Measurements from ENCODE around the gene SEMA3B.
A peak's percentile ranks its signal among the peaks of the same experiment; 100 is the strongest.
"Not testable (repeated sequence)": the region's sequence is repeated elsewhere in the genome, so short reads cannot be mapped to it uniquely, and the experiment has no call there.

SEMA3B gene

DNA sequence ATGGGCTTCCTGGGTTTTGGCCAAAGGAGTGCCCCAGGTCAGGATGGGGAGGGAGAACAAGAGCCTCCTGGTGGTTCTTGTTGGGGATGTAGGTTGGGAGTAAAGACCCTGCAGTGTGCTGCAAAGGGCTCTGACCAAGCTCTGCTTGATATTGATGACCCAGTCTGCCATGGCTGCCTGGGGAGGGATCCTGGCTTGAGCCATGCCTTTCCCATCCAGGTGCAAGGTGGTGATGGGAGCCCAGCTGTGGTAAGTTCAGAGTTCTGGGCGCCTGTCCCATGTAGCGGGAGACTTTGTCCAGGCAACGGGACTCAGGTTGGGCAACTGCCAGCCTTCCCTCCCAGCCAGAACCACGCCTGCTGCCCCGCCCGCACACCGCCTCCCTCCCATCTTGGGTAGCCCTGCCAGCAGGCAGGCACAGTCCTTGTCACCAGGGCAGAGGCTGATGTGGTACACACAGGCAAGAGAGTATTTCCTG is 30.4 kb upstream of the SEMA3B start:
- no peak for DNase-seq

DNA sequence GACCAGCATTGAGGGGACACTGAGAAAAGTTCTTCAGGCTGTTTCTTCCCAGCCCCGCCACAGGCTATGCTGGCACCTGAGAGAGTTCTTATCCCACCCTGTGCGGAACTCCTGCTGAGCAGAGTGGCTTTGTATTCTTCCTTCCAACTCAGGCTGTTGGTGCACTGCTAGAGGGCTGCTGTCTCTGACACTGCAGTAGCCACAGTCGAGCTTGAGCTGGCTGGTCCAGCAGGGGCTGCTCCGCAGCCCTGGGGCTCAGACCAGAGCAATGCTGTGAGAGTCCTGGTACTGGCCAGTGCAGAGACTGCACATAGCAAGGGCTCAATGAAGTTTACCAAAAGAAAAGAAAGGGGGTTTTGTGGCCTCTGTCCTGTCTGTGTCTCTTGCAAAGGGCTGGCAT is 29.3 kb upstream of the SEMA3B start:
- no peak for DNase-seq

GRCh38 chr3:50241163-50241562 is 27.8 kb upstream of the SEMA3B start:
- DNase-seq = no peak

DNA sequence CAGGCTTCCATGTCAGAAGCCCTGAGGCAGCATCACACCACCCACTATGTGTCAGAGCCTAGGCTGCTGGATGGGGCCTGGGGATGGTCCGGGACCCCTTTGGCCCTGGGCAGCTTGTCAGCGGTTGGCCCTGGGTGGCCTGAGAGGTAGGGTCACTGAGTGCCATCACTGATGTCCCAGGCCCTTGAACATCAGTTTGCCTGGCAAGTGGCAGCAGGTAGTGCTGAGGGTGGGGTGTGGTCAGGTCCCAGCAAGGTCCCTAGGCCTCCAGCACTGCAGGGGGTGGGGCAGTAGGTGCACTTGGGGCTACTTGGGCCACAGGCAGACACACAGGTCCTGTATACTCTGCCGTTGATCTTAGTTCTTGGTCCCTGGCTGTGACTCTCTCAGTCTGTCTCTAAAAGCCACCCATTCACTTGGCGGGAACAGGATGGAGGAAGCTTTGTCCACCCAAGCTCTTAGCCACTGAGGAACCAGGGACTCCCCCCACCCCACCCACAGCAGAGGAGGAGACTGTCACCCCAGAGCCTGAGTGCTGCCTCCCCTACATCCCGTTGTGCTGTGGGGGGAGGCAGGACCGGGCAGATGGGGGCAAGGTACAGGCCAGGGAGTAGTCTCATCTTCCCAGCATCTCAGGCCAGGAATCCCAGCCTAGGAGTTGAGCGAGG is 27.1 kb upstream of the SEMA3B start:
- no peak for DNase-seq

DNA sequence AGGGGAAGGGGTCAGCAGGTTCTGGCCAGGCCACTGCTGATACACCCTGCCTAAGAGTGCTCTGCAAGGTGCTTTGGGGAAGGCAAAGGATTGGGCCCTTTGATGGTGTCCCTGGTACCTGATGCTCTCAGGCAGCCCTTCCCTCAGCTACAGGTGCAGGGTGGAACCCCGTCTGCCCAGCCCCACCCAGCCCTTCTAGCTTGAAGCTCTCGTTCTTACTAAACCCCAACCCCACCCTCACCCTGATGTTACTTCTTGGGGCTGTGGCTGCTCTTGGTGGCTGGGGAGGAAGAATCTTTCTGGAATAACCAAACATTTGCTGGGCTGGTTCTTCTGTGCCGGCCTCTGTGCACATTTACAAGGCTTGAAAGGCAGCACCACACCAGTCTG is 26.6 kb upstream of the SEMA3B start:
- no peak for DNase-seq

- no peak for DNase-seq
Measured at GRCh38 chr3:50242851-50243542, 25.9 kb upstream of the SEMA3B start.

DNA sequence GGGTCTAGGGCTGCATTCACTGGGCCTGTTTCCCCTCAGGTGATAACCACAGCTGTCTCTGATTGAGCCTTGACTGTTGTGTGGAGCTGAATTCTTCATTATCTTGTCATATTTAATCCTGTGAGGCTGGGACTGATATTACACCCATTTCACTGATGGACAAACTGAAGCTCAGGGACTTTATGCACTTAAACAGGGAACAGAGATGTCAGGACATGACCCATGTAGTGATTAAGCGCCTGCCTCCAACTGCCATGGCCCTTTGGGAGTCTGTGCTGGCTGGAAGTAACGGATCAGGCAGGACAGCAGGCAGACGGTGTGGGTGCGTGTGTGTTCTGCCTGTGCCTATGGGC is 25.4 kb upstream of the SEMA3B start:
- DNase-seq = no peak

- DNase-seq = not testable (repeated sequence)
Measured at GRCh38 chr3:50244813-50245212, 24.1 kb upstream of the SEMA3B start.

DNA sequence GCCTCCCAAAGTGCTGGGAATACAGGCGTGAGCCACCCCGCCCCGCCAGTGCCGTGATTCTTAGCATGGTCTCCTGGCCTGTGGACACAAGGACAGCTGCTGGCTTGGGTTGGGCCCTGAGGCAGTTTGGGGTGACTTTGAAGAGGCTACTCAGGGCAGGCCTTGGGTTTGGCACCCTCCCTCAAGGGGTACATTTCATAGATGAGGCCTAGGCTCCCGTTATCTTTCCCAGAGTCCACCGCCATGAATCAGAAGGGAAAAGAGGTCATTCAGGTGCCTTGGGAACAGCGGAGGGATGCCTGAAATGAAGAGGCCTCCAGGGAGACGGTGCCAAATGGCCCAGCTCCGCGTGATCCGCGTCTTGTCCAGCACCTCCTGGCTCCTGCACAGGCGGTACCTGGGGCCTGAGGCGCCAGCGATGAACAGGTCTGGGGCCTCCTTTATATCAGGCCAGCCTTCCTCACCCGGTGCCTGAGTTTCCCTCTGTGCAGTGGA is 23.6 kb upstream of the SEMA3B start:
- DNase-seq = no peak

- peak; percentile 63 for DNase-seq
Measured at GRCh38 chr3:50245831-50246516, 23.0 kb upstream of the SEMA3B start.

DNA sequence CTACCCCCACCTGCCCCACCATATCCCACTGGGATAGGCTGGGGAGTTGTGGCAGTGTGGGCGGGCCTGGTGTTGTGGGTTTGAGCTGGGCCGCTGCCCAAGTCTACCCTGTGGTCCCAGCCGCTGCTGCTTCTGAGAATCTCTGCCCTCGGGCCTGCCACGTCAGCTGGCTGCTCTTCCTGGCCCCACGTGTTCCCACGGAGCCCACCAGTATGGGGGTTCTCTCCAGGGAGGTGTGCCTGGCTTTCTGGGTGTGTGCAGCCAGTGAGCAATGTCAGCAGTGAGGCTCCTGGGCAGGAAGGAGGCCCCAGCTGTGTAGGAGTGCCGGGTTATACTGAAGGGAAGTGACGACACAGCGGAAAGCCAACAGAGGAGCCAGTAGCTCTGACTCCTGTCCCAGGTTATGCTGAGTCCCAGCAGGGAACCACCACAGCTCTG is 22.4 kb upstream of the SEMA3B start:
- DNase-seq = peak; percentile 99

DNA sequence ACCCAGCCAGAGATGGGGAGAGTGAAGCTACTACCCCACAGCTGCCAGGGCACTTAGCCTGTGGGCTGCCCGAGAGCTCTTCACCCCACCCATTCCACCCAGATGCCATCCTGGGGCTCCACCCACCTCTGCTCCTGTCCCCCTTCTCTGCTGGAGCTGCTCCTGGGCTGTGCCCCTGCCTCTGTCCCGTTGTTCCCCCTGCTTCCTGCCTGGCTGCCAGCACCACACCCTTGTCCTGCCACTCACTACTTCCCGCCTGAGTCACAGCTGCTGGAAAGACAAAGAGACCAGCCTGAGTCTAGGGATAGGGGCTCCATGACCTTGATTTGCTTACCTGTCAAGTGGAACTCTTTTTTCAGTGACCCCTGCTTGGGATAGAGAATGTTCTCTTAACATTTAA is 20.6 kb upstream of the SEMA3B start:
- no peak for DNase-seq

GRCh38 chr3:50249457-50249856 is 19.5 kb upstream of the SEMA3B start:
- no peak for DNase-seq

DNA sequence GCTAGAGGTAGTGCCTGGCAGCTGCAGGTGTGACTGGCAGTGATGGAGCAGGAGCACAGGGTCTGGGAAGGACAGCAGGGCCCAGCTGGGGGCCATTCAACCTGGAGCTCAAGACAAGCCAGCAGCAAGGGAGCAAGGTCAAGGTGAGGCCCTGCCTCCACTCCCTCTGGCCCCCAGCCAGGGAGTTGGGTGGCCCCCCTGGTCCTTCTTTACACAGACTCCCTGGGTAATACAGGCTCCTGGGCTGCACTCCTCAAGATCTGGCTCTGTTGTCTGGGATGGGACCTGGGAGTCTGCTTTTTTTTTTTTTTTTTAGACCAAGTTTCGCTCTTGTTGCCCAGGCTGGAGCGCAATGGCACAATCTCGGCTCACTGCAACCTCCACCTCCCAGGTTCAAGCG is 18.4 kb upstream of the SEMA3B start:
- no peak for DNase-seq

DNA sequence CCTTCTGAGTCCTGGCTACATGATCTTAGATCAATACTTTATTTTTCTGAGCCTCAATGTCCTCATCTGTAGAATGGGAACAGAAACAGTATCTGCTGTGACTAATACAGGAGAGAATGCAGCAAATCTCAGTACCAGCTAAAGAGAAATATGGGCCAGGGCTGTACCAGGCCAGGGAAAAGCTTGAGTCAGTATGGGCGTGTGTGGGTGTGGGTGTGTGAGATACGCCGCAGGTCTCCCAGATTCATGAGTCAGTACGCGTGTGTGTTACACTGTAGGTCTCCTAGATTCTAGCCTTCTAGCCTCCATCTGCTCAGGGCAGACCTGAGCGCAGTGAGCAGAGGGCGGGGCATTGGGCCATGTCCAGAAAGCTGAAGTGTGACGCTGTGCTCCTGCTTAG is 17.7 kb upstream of the SEMA3B start:
- peak; percentile 71 for DNase-seq

DNA sequence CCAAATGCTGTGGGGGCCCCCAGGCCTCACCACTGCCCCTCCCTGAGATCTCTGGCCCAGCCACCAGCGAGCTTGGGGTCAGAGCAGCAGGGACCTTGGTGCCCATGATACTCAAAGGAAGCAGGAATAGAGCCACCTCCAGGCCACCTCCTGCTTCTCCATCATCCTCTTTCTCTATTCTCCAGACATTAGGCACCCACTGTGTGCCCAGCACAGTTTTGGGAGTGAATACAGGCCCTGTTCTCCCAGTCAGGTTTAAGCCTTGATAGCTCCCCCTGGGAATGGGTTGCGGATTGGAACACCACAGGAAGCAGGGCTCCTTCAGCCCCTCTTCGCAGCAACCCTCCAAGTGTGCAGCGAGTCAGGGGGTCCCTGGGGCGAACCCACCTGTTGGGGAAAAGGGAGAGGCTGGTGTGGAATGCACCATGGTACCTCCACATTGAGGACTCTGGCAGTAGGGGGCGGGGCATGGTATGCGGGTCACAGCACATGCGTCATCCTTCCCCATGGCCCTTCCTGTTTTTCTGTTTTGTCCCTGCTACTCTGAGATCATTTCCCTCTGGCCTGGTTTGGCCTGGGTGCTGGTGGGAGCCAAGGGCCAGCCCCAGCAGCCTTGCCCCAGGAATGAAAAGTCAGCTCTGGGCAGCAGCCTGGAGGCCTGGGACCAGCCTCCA is 14.2 kb upstream of the SEMA3B start:
- no peak for DNase-seq

DNA sequence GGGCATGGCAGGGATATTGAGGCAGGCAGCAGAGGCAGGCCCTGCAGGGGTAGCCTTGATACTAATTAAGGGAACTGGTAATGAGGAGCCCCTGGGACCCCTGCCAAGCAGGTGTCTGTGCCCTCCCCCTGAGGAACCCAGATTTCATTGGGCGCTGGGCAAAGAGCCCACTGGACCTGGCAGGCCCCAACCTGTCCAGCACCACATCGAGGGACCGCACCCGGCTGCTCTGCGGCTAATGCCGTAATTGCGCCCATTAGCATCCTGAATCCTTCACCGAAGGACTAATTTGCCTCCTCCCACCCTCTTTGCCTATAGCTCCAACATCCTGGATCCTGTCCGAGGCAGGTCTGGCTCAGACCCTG is 13.7 kb upstream of the SEMA3B start:
- DNase-seq = no peak

- DNase-seq = no peak
Measured at GRCh38 chr3:50256978-50257890, 11.7 kb upstream of the SEMA3B start.

- DNase-seq = no peak
Measured at GRCh38 chr3:50258029-50258680, 10.8 kb upstream of the SEMA3B start.

GRCh38 chr3:50258979-50259378 is 10.0 kb upstream of the SEMA3B start:
- no peak for DNase-seq

GRCh38 chr3:50259432-50260026 is 9.4 kb upstream of the SEMA3B start:
- no peak for DNase-seq
